ENCODE measurements around the gene FLT4. TPM values are rescaled to one million over a fixed set of nuclear protein-coding genes. Genes with fewer than 3 reads are reported as not detected.

Gene FLT4
- total RNA-seq, 3 donors from 2014 or later (not counting 1 experiment from before 2014, with no cell fraction given), result 0.68 to 0.92 (median 0.78) TPM

DNA sequence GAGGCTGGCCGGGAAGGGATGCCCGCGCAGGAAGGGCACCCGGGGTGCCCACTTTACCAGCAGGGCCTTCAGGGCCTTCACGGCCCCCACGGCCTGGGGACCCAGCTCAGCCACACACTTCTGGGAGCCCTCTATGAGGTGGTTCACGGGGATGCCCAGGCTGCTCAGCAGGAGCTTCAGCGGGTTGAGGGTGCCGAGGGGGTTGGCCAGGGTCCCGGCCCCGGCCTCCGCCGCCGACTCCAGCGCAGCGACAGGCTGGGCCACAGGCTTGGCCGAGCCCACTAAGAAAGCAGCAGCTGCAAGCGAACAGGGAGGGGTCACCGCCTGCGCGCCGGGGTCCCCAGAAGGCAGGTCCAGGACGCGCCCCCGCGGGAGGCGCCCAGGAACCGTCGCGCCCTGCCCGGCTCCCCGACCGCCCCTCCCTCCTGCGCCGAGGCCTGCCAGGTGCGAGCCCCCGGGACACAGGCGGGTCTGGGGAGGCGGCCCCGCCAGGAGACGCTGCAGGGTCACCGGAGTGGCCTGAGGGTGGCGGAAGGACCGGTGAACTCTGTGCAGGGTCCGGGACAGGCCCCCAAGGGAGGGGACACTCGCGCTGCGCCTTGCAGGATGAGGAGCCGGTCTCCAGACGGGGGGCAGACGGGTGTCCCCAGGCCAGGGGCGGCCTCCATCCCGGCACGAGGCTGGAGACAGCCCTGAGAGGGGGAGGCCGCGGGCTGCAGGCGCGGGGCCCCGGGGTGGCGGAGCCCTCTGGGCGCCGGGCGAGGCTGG is 58.7 kb downstream of the FLT4 start:
- ATAC-seq (no peak), DNase-seq (no peak)
- WGBS (ENCODE audit: insufficient coverage), result 5% methylated on average over 63 of the region's 63 CpGs
- Mint-ChIP-seq H3K4me3 (no peak overlapping the region), H3K4me1 (no peaks in the 10 kb centered on the region), H3K27ac (no peak overlapping the region), H3K36me3 (no peaks in the 10 kb centered on the region), H3K27me3 (ENCODE audit: low read depth in 2 of 2) (peaks cover 23 to 27% of the 10 kb centered on the region in 2 donors), H3K9me3 (no peaks in the 10 kb centered on the region)
- Histone ChIP-seq H3K27ac (ENCODE audit: low read length) (no peak overlapping the region), H3K36me3 (ENCODE audit: control insufficient read depth, insufficient read depth, low read length) (no peaks in the 10 kb centered on the region), H3K4me1 (ENCODE audit: control insufficient read depth, insufficient read depth, low read length) (no peaks in the 10 kb centered on the region), H3K27me3 (ENCODE audit: control insufficient read depth, insufficient read depth, low read length) (peaks cover 9% of the 10 kb centered on the region), H3K4me3 (ENCODE audit: low read length) (no peak overlapping the region), H3K9me3 (ENCODE audit: control insufficient read depth, insufficient read depth, low read length) (no peaks in the 10 kb centered on the region)
- TF ChIP-seq, protein P1, sequence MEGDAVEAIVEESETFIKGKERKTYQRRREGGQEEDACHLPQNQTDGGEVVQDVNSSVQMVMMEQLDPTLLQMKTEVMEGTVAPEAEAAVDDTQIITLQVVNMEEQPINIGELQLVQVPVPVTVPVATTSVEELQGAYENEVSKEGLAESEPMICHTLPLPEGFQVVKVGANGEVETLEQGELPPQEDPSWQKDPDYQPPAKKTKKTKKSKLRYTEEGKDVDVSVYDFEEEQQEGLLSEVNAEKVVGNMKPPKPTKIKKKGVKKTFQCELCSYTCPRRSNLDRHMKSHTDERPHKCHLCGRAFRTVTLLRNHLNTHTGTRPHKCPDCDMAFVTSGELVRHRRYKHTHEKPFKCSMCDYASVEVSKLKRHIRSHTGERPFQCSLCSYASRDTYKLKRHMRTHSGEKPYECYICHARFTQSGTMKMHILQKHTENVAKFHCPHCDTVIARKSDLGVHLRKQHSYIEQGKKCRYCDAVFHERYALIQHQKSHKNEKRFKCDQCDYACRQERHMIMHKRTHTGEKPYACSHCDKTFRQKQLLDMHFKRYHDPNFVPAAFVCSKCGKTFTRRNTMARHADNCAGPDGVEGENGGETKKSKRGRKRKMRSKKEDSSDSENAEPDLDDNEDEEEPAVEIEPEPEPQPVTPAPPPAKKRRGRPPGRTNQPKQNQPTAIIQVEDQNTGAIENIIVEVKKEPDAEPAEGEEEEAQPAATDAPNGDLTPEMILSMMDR (IDR thresholded peaks at IDR 0.05), result no peak
- intact Hi-C loops (cut with micrococcal nuclease), result no loop called here

DNA sequence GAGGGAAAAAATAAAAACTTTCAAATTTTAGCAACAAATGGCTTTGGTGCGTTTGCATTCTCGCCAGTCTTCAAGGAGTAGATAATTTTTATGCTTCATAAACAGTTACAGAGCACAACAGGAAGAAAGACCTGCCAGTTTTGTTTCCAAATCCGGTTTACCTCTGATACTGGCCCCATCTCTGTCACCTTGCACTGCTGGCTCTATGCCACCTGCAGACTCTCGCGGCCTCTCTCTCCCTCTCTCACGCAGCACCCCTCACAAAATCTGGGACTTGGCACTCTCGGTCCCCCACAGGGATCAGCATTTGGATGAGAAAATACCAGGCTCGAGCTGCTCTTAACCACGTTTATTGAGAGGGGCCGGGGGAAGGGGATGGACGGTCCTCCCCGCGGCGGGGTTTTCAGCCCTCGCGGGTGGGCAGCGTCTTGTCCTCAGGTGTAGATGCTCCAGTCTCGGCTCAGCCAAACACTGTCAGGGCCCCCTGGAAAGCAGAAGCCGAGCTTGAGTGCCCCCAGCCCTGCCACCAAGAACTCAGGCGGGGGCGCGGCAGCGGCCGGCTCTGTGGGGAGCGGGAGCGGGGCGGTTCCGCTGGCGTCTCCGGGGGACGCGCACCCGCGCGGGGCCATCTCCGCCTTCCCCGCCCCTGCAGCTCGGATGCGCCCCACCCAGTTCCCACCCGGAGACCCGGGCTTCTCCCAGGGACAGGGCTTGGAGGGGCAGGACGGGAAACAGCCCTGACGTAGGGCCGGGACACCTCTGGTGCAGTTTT is 59.4 kb downstream of the FLT4 start:
- no peaks in the 10 kb centered on the region for H3K4me1 Mint-ChIP-seq
- no peak overlapping the region for H3K4me3 ChIP-seq (ENCODE audit: low read length)
- WGBS (ENCODE audit: insufficient coverage), result 2% methylated on average over 44 of the region's 44 CpGs
- no peak overlapping the region for H3K4me3 Mint-ChIP-seq
- no peaks in the 10 kb centered on the region for H3K36me3 ChIP-seq (ENCODE audit: control insufficient read depth, insufficient read depth, low read length)
- H3K27ac Mint-ChIP-seq, result no peak overlapping the region
- no peaks in the 10 kb centered on the region for H3K36me3 Mint-ChIP-seq
- TF ChIP-seq, protein P1 (IDR thresholded peaks at IDR 0.05), result no peak
- no peaks in the 10 kb centered on the region for H3K4me1 ChIP-seq (ENCODE audit: control insufficient read depth, insufficient read depth, low read length)
- no peak for ATAC-seq
- peaks cover 27 to 31% of the 10 kb centered on the region in 2 donors for H3K27me3 Mint-ChIP-seq (ENCODE audit: low read depth in 2 of 2)
- DNase-seq, result no peak
- peaks cover 9% of the 10 kb centered on the region for H3K27me3 ChIP-seq (ENCODE audit: control insufficient read depth, insufficient read depth, low read length)
- intact Hi-C loops (cut with micrococcal nuclease), result no loop called here
- H3K9me3 ChIP-seq (ENCODE audit: control insufficient read depth, insufficient read depth, low read length), result no peaks in the 10 kb centered on the region
- H3K9me3 Mint-ChIP-seq, result no peaks in the 10 kb centered on the region
- no peak overlapping the region for H3K27ac ChIP-seq (ENCODE audit: low read length)

DNA sequence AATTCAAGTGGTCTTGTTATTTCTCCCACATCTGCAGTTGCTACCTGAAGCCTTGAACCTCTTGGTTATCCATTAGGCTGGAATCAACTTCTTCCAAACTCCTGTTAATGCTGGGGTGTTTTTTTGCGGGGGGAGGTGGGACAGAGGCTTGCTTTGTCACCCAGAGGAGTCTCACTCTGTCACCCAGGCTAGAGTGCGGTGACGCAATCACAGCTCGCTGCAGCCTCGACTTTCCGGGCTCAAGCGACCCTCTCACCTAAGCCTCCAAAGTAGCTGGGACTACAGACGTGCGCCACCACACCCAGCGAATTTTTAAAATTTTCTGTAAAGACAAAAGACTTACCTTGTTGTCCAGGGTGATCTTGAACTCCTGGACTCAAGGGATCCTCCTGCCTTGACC is 62.5 kb downstream of the FLT4 start:
- H3K9me3 Mint-ChIP-seq, result no peaks in the 10 kb centered on the region
- intact Hi-C loops (cut with micrococcal nuclease), result no loop called here

More for the DNA sequence above, 62.5 kb downstream of the FLT4 start:
- H3K4me1 Mint-ChIP-seq, result no peaks in the 10 kb centered on the region
- Histone ChIP-seq H3K4me3 (ENCODE audit: low read length) (no peak overlapping the region), H3K27me3 (ENCODE audit: control insufficient read depth, insufficient read depth, low read length) (peaks cover 6% of the 10 kb centered on the region), H3K27ac (ENCODE audit: low read length) (no peak overlapping the region), H3K4me1 (ENCODE audit: control insufficient read depth, insufficient read depth, low read length) (no peaks in the 10 kb centered on the region), H3K9me3 (ENCODE audit: control insufficient read depth, insufficient read depth, low read length) (no peaks in the 10 kb centered on the region), H3K36me3 (ENCODE audit: control insufficient read depth, insufficient read depth, low read length) (no peaks in the 10 kb centered on the region)
- 94% methylated on average over 10 of the region's 10 CpGs for WGBS (ENCODE audit: insufficient coverage)
- H3K27me3 Mint-ChIP-seq (ENCODE audit: low read depth in 2 of 2), result peaks cover 14 to 30% of the 10 kb centered on the region in 2 donors
- no peak overlapping the region for H3K4me3 Mint-ChIP-seq
- TF ChIP-seq, protein P1 (IDR thresholded peaks at IDR 0.05), result no peak
- no peak overlapping the region for H3K27ac Mint-ChIP-seq
- H3K36me3 Mint-ChIP-seq, result no peaks in the 10 kb centered on the region
- DNase-seq, result no peak
- no peak for ATAC-seq
